ENCODE results near the gene TXLNG.
A peak's percentile ranks its signal among the peaks of the same experiment; 100 is the strongest.
"Not testable (repeated sequence)": the region's sequence is repeated elsewhere in the genome, so short reads cannot be mapped to it uniquely, and the experiment has no call there.

The TXLNG gene

DNA sequence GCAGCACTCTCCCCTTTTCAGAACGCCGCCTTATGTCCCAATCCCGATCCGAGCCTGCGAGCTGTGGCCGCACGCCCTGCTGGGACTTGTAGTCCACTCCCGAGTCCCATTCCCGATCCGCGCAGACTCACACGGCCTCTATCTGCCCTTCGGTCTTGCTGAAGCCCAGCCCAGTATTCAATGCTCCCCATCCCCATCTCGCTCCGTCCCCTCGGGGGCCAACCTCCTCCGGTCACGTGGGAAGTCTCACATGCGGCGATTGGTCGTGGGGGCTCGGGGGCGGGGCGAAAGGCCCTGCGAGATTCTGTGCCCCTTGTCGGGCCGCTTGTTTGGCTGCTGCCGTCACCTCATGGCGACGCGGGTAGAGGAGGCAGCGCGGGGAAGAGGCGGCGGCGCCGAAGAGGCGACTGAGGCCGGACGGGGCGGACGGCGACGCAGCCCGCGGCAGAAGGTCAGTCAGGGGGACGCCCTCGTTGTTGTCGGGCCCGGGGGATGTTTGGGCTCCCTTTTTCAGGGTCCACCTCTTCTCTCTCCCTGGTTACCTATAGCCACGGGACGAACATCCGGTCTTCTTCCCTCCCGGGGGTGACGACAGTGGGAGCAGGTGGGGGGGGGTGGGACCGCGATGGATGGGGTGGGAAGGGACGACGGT, at the start of gene TXLNG:
Gene TXLNG (plus strand): TSS at position 328 of the 652 bp plus-strand sequence. CDS start 22 bp downstream, at position 350.
- intact Hi-C loops (cut with micrococcal nuclease): loop anchor here (10.0 kb wide), 1 partner anchor 61 kb away; no protein-coding TSS in a partner anchor
- Mint-ChIP-seq H3K9me3 (no peaks in the 10 kb centered on the region), H3K4me3 (peak within 1 kb of the TSS; percentile 89), H3K36me3 (ENCODE audit: low read depth) (peaks cover 9% of the 10 kb centered on the region), H3K4me1 (ENCODE audit: low read depth) (no peaks in the 10 kb centered on the region), H3K27me3 (no peaks in the 10 kb centered on the region), H3K27ac (peak within 1 kb of the TSS; percentile 84)

DNA sequence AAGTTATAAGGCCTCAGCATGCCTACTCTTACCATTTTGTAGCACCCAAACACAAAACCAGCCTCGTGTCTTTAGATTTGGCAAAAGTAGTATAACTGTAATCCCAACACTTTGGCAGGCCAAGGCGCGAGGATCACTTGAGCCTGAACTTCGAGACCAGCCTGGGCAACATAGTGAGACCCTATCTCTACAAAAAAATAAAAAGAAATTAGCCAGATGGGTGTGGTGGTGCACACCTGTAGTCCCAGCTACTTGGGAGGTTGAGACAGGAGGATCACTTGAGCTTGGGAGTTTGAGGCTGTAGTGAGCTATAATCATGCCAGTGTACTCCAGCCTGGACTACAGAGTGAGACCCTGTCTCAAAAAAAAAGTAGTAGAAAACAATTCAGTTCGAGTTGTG, 49.2 kb upstream of the TXLNG start:
- no peaks in the 10 kb centered on the region for H3K9me3 Mint-ChIP-seq
- H3K4me1 Mint-ChIP-seq (ENCODE audit: low read depth): peaks cover 6% of the 10 kb centered on the region
- no peak overlapping the region for H3K4me3 Mint-ChIP-seq
- intact Hi-C loops (cut with micrococcal nuclease): no loop called here
- no peaks in the 10 kb centered on the region for H3K27me3 Mint-ChIP-seq
- H3K27ac Mint-ChIP-seq: no peak overlapping the region
- peaks cover 70% of the 10 kb centered on the region for H3K36me3 Mint-ChIP-seq (ENCODE audit: low read depth)

DNA sequence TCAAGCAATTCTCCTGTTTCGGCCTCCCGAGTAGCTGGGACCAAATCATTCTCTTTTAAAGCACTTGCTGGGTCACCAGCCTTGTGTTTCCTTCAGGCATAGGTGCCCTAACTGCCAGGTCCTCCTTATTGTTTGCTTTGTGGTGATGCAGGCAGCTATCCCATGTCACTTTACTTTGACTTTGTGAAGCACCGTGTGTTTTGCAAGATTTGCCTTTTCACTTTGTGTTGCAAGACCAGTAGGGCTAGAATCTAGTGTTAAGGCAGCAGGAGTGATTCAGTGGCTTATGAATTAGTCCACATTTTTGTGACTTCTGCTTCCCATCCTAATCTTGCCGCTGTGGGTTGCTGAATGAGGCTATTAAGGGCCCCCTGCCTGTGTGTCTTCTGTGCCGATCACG, 46.7 kb upstream of the TXLNG start:
- H3K4me1 Mint-ChIP-seq (ENCODE audit: low read depth): no peaks in the 10 kb centered on the region
- no peak overlapping the region for H3K27ac Mint-ChIP-seq
- no peaks in the 10 kb centered on the region for H3K27me3 Mint-ChIP-seq
- peaks cover 90% of the 10 kb centered on the region for H3K36me3 Mint-ChIP-seq (ENCODE audit: low read depth)
- intact Hi-C loops (cut with micrococcal nuclease): no loop called here
- no peaks in the 10 kb centered on the region for H3K9me3 Mint-ChIP-seq
- H3K4me3 Mint-ChIP-seq: no peak overlapping the region

DNA sequence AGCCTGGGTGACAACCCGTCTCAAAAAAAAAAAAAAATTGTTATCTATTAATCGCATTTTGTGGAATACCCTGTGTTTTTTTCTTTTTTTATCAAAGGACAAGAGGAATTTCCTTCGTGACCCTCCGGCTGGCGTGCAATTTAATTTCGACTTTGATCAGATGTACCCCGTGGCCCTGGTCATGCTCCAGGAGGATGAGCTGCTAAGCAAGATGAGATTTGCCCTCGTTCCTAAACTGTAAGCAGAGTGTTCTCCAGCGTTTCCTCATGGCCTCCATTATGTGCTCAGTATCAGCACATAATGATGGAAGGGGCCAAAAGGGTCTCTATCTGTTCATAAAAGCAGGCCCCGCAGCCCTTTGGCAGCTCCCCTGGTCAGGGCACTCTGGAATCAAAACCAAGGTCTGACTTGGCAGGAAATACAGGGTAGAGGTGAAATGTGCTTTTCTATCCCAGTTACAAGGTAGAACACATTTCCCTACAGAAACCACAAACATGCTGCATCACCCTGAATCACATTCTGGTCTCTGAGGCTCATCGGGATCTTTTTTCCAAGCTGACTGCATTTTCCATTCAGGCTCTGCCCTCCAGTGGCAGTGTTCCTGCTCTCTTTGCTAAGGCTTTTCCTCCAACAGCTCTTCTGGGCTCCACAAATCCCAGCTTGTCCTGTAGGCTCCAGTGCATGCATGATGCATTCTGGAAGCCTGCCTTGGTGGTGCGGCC, 42.5 kb upstream of the TXLNG start:
- H3K4me3 Mint-ChIP-seq: no peak overlapping the region
- H3K4me1 Mint-ChIP-seq (ENCODE audit: low read depth): no peaks in the 10 kb centered on the region
- no peak overlapping the region for H3K27ac Mint-ChIP-seq
- no peaks in the 10 kb centered on the region for H3K27me3 Mint-ChIP-seq
- intact Hi-C loops (cut with micrococcal nuclease): no loop called here
- H3K9me3 Mint-ChIP-seq: no peaks in the 10 kb centered on the region
- peaks cover 86% of the 10 kb centered on the region for H3K36me3 Mint-ChIP-seq (ENCODE audit: low read depth)

DNA sequence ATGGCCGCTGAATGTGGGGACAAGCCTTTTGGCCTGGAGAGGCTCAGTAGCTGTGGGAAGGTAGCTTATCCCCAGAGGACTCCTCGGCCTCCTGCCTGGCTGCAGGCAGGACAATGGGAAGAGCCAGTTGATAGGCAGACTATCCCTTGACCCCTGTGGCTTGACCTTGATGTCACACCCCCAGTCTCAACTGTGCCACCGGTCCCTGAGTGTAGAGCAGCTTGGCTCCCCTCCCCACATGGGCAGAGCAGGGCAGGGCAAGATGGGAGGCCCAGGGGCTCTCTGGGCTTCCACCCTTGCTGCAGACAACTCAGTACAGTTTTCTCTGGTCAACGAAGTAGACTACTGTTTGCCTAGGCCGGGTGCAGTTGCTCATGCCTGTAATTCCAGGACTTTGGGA, 41.2 kb upstream of the TXLNG start:
- intact Hi-C loops (cut with micrococcal nuclease): no loop called here
- H3K4me1 Mint-ChIP-seq (ENCODE audit: low read depth): no peaks in the 10 kb centered on the region
- no peaks in the 10 kb centered on the region for H3K9me3 Mint-ChIP-seq
- H3K4me3 Mint-ChIP-seq: no peak overlapping the region
- no peak overlapping the region for H3K27ac Mint-ChIP-seq
- peaks cover 79% of the 10 kb centered on the region for H3K36me3 Mint-ChIP-seq (ENCODE audit: low read depth)
- no peaks in the 10 kb centered on the region for H3K27me3 Mint-ChIP-seq

DNA sequence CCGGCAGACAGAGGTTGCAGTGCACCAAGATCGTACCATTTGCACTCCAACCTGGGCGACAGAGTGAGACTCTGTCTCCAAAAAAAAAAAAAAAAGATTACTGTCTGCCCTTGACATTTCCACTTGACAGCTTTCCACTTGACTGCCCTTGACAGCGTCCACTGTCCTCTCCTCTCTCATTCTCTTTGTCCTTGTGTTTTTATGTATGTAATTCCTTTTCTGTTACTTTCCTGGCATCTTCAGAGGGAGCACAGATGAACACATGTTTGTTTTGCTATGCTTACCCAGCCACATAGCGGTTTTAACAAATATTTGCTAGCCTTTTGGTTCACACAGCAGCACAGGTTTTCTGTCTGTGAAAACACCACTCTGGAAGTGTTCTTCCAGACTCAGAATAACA, 40.6 kb upstream of the TXLNG start:
- no peaks in the 10 kb centered on the region for H3K27me3 Mint-ChIP-seq
- intact Hi-C loops (cut with micrococcal nuclease): no loop called here
- no peaks in the 10 kb centered on the region for H3K4me1 Mint-ChIP-seq (ENCODE audit: low read depth)
- no peaks in the 10 kb centered on the region for H3K9me3 Mint-ChIP-seq
- no peak overlapping the region for H3K4me3 Mint-ChIP-seq
- peaks cover 79% of the 10 kb centered on the region for H3K36me3 Mint-ChIP-seq (ENCODE audit: low read depth)
- H3K27ac Mint-ChIP-seq: no peak overlapping the region

DNA sequence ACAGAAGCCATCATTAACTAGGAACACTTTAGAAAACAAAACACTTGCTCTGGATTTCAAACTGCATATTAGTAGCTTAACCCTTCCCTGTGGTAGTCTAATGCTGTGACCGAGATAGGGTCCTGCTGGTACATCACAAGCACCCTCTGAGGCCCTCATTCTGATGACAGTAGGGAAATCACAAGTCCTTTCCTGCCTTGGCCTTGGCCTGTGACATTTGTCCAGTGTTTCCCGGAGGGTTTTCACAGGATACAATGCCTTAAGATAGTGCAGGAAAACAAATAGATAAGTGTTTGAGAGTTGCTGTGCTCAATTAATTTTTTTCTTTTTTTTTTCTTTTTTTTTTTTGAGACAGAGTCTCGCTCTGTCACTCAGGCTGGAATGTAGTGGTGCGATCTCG, 37.8 kb upstream of the TXLNG start:
- Mint-ChIP-seq H3K27me3 (no peaks in the 10 kb centered on the region), H3K9me3 (no peaks in the 10 kb centered on the region), H3K4me3 (no peak overlapping the region), H3K36me3 (ENCODE audit: low read depth) (peaks cover 77% of the 10 kb centered on the region), H3K4me1 (ENCODE audit: low read depth) (no peaks in the 10 kb centered on the region), H3K27ac (no peak overlapping the region)
- intact Hi-C loops (cut with micrococcal nuclease): no loop called here

DNA sequence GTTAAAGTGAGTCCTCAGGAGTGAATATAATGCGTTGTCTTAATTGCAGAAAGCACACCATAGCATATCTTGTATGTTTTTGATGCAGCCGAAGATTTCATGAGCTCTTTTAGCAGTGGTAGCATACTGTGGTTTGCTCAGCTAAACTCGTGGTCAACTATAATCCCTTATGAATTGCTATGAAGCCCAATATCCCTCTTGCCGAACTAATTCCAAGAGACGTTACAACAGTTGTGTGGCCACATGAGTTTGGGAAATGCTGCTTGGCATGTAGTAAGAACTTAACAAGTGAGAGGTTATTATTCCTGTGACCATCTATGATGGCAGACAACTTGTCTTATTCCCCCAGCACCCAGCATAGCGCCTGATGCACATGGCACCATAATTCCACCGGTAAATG, 36.1 kb upstream of the TXLNG start:
- Mint-ChIP-seq H3K9me3 (no peaks in the 10 kb centered on the region), H3K4me1 (ENCODE audit: low read depth) (no peaks in the 10 kb centered on the region), H3K4me3 (no peak overlapping the region), H3K36me3 (ENCODE audit: low read depth) (peaks cover 77% of the 10 kb centered on the region), H3K27me3 (no peaks in the 10 kb centered on the region), H3K27ac (no peak overlapping the region)
- intact Hi-C loops (cut with micrococcal nuclease): no loop called here

DNA sequence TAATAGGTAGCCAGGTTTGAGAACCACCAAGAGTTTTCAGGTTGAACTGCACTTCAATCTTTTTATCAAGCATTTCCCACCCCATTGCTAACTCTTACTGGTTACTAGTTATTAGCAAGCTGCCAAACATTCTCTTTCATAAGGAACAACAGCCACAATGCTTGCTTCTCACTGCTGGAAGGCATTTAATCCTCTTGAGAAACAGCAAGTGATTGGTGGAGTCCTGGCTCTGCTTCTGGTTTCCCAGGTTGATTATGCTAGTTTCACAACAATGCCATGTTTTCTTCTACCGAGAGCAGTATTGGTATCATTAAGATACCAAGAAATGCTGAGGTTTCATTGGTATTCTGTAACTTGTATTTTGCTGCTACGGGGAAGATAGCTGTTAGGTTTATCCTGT, 32.2 kb upstream of the TXLNG start:
- H3K36me3 Mint-ChIP-seq (ENCODE audit: low read depth): peaks cover 85% of the 10 kb centered on the region
- H3K4me1 Mint-ChIP-seq (ENCODE audit: low read depth): no peaks in the 10 kb centered on the region
- H3K4me3 Mint-ChIP-seq: no peak overlapping the region
- intact Hi-C loops (cut with micrococcal nuclease): no loop called here
- H3K27me3 Mint-ChIP-seq: no peaks in the 10 kb centered on the region
- no peak overlapping the region for H3K27ac Mint-ChIP-seq
- H3K9me3 Mint-ChIP-seq: no peaks in the 10 kb centered on the region

DNA sequence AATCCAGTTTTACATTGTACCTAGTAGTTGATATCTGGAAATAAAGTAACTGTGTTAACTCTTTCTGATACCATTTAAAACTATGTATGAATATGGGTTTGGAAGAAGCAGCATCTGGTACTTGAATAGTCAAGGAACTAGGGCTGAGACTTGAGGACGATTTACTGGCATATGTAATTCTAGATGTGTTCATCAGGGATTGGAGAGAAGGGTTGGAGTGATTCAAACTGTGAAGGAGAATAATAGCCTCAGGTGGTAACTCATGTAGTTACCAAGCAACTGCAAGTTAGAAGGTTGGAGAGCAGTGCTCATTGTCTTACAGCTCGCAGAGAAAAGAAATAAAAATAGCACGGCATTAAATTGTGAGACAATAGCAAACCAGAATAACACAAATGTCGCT, 29.5 kb upstream of the TXLNG start:
- Mint-ChIP-seq H3K27me3 (no peaks in the 10 kb centered on the region), H3K27ac (no peak overlapping the region), H3K36me3 (ENCODE audit: low read depth) (peaks cover 76% of the 10 kb centered on the region), H3K4me3 (no peak overlapping the region), H3K4me1 (ENCODE audit: low read depth) (no peaks in the 10 kb centered on the region), H3K9me3 (no peaks in the 10 kb centered on the region)
- intact Hi-C loops (cut with micrococcal nuclease): no loop called here

DNA sequence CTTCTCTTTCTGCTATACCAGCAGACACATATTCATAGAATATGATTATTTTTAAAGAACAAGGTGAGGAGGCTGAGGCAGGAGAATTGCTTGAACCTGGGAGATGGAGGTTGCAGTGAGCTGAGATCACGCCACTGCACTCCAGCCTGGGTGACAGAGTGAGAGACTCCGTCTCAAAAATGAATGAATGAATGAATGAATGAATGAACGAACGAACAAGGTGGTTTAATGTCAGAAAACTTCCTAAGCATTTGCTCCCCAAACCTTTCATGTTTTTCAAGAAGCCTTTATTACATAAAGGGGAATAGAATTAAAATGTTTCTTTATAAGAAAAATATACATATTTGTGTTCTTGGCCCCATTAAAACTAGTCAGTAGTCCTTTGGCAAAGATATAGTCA, 24.8 kb upstream of the TXLNG start:
- H3K4me1 Mint-ChIP-seq (ENCODE audit: low read depth); H3K27me3 Mint-ChIP-seq; H3K4me3 Mint-ChIP-seq; H3K9me3 Mint-ChIP-seq; intact Hi-C loops (cut with micrococcal nuclease); H3K27ac Mint-ChIP-seq: not testable (repeated sequence)
- peaks cover 35% of the 10 kb centered on the region for H3K36me3 Mint-ChIP-seq (ENCODE audit: low read depth)

DNA sequence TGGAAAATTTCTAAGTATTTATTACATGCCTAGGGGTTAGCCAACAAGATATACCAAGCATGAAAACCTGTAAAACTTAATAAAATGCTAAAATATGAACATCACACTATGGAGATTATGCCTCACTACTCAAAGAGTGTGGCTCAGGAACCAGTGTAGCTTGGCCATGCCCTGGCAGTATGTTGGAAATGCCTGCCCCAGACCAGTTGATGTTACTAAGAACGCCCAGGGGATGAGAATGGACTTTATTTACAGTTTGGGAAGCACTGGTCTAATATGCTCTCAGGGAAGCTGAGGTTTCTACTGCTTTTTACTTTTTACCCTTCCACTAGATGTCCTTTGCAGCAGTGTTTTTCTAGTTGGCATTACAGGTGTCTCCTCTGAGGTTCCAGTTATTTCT, 23.7 kb upstream of the TXLNG start:
- Mint-ChIP-seq H3K36me3 (ENCODE audit: low read depth) (peaks cover 27% of the 10 kb centered on the region), H3K4me1 (ENCODE audit: low read depth) (no peaks in the 10 kb centered on the region), H3K4me3 (no peak overlapping the region), H3K27me3 (no peaks in the 10 kb centered on the region), H3K9me3 (no peaks in the 10 kb centered on the region), H3K27ac (no peak overlapping the region)
- intact Hi-C loops (cut with micrococcal nuclease): no loop called here

DNA sequence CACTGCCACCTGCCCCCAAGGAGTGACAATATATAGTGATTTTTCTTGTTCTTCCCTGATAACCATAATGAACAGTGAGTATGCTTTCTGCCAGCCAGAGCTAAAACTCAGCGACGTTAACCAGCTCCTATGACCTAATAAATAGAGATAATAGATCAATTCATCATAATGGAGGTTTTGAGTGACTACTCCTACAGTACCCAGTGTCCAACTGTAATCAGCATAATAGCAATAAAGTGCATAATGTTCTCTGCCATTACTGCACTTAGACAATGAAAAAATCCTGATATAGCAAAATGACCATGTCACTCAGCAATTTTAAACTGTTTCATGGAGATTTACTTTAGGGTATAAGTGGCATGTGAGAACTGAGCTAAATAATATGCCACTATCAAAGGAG, 20.7 kb upstream of the TXLNG start:
- Mint-ChIP-seq H3K27ac (no peak overlapping the region), H3K9me3 (no peaks in the 10 kb centered on the region), H3K27me3 (no peaks in the 10 kb centered on the region)

DNA sequence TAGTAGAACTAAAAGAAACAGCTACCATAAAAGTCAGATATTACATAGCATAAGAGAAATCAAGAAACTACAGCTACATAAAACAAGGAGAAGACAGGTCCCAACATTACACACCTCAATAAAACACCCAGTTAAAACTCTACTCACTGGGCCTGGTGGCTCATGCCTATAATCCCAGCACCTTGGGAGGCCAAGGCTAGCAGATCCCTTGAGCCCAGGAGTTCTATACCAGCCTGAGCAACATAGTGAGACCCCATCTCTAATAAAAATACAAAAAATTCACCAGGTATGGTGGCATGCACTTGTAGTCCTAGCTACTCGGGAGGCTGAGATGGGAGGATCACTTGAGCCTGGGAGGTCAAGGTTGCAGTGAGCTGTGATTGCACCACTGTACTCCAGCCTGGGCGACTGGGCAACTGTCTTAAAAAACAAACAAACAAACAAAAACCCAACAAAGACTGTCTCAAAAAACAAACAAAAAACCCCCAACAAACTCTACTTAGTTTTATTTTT, 15.2 kb upstream of the TXLNG start:
- intact Hi-C loops (cut with micrococcal nuclease): no loop called here
- H3K4me1 Mint-ChIP-seq (ENCODE audit: low read depth): no peaks in the 10 kb centered on the region
- H3K36me3 Mint-ChIP-seq (ENCODE audit: low read depth): no peaks in the 10 kb centered on the region
- H3K27me3 Mint-ChIP-seq: no peaks in the 10 kb centered on the region
- no peaks in the 10 kb centered on the region for H3K9me3 Mint-ChIP-seq
- no peak overlapping the region for H3K27ac Mint-ChIP-seq
- H3K4me3 Mint-ChIP-seq: no peak overlapping the region

More for the DNA sequence above, 20.7 kb upstream of the TXLNG start:
- Mint-ChIP-seq H3K36me3 (ENCODE audit: low read depth) (peaks cover 7% of the 10 kb centered on the region), H3K4me1 (ENCODE audit: low read depth) (no peaks in the 10 kb centered on the region), H3K4me3 (no peak overlapping the region)
- intact Hi-C loops (cut with micrococcal nuclease): no loop called here

All from dendritic cell treated with granulocyte-macrophage colony-stimulating factor and Interleukin-4, amounts not matched to agents 40 ng/mL and 50 ng/mL, for 4 days (primary cell).